ENCODE data around the gene GFER. TPM values are rescaled to one million over a fixed set of nuclear protein-coding genes. Genes with fewer than 3 reads are reported as not detected.
A peak's percentile ranks its signal among the peaks of the same experiment; 100 is the strongest.
"Not testable (repeated sequence)": the region's sequence is repeated elsewhere in the genome, so short reads cannot be mapped to it uniquely, and the experiment has no call there.

GFER gene
- polyA plus RNA-seq, 1 donor: 48.5 TPM

DNA sequence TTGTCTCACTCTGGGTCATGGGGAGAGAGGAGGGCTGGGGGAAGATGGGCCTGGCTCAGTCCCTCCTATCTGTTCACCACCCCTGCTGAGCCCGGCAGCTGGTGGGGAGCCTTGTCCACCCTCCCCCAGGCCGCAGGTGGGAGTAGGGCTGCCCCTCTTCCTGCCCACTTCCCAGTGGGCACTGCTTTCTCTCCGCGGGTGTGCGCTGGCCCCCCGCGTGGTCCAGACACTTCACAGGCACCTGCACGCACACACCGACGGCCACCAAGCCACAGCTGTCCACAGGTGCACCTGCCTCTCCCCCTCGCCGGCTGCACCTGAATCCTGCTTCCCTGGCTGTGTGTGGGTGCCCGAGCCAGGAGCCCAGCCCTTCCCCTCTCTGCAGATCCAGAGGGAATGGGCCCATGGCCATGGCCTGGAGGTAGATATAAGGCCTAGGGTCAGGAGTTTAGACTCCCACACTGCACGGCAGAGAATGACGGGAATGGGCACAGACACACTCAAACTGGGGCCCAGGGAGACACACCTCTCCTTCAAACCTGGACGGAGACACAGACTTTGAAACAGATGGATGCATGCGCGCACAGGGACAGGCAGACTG, 44.7 kb downstream of the GFER start:
- DNase-seq: no peak
- no peaks in the 10 kb centered on the region for H3K9me3 ChIP-seq (ENCODE audit: control insufficient read depth, low read depth, low read length)

DNA sequence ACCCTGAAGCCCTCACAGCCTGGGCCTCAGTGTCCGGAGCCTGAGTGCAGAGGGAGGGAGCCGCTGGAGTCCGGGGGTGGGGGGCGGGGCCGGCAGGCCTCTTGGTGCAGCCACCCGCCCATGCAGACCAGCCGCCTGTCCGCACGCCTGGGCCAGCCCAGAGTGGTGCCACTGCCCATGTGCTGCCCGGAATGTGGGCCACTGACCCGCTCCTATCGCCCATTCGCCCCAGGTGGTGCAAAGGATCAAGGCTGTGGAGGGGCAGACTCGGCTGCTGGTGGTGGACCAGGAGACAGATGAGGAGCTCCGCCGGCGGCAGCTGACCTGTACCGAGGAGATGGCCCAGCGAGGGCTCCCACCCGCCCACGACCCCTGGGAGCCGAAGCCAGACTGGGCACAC, 45.4 kb downstream of the GFER start:
- Histone ChIP-seq H3K36me3 (ENCODE audit: control insufficient read depth, insufficient read depth, low read length) (peaks cover 9% of the 10 kb centered on the region), H3K27me3 (ENCODE audit: control insufficient read depth, insufficient read depth, low read length) (peaks cover 21% of the 10 kb centered on the region), H3K27ac (ENCODE audit: low read length) (no peak overlapping the region), H3K4me1 (ENCODE audit: control insufficient read depth, insufficient read depth, low read length) (peaks cover 16% of the 10 kb centered on the region), H3K4me3 (ENCODE audit: low read length) (no peak overlapping the region), H3K9me3 (ENCODE audit: control insufficient read depth, low read depth, low read length) (peaks cover 3% of the 10 kb centered on the region)
- no peak for DNase-seq
- no CpG with 5 or more reads among the region's 22 CpGs for whole genome bisulfite sequencing (ENCODE audit: insufficient coverage, low lambda C conversion rate)

More for the DNA sequence above, 44.7 kb downstream of the GFER start:
- Histone ChIP-seq H3K27me3 (ENCODE audit: control insufficient read depth, insufficient read depth, low read length) (peaks cover 21% of the 10 kb centered on the region), H3K36me3 (ENCODE audit: control insufficient read depth, insufficient read depth, low read length) (peaks cover 9% of the 10 kb centered on the region), H3K27ac (ENCODE audit: low read length) (no peak overlapping the region), H3K4me3 (ENCODE audit: low read length) (no peak overlapping the region), H3K4me1 (ENCODE audit: control insufficient read depth, insufficient read depth, low read length) (peaks cover 19% of the 10 kb centered on the region)
- no CpG with 5 or more reads among the region's 18 CpGs for WGBS (ENCODE audit: insufficient coverage, low lambda C conversion rate)

DNA sequence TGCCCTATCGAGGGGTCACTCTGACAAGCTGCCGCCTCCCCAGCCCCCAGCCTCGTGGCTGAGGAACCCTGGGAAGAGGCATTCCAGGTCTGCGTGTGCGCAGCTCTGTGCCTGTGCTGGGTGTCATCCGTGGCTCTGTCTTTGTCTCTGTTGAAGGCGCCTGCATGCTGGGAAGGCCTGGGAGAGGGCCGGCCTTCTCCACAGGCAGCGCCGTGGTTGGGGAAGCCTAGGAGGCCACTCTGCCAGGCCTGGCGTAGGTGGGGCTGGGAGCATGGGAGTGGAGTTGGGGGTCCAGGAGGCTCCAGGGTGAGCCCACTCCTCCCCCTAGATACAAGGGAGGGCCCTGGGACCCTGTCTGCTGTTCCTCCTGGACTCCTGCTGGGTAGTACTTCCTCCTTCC, 46.0 kb downstream of the GFER start:
- H3K36me3 ChIP-seq (ENCODE audit: control insufficient read depth, insufficient read depth, low read length): peaks cover 9% of the 10 kb centered on the region
- H3K4me3 ChIP-seq (ENCODE audit: low read length): no peak overlapping the region
- no peak for DNase-seq
- H3K4me1 ChIP-seq (ENCODE audit: control insufficient read depth, insufficient read depth, low read length): peaks cover 19% of the 10 kb centered on the region
- H3K27ac ChIP-seq (ENCODE audit: low read length): no peak overlapping the region
- peaks cover 21% of the 10 kb centered on the region for H3K27me3 ChIP-seq (ENCODE audit: control insufficient read depth, insufficient read depth, low read length)
- WGBS (ENCODE audit: insufficient coverage, low lambda C conversion rate): no CpG with 5 or more reads among the region's 11 CpGs
- peaks cover 3% of the 10 kb centered on the region for H3K9me3 ChIP-seq (ENCODE audit: control insufficient read depth, low read depth, low read length)

DNA sequence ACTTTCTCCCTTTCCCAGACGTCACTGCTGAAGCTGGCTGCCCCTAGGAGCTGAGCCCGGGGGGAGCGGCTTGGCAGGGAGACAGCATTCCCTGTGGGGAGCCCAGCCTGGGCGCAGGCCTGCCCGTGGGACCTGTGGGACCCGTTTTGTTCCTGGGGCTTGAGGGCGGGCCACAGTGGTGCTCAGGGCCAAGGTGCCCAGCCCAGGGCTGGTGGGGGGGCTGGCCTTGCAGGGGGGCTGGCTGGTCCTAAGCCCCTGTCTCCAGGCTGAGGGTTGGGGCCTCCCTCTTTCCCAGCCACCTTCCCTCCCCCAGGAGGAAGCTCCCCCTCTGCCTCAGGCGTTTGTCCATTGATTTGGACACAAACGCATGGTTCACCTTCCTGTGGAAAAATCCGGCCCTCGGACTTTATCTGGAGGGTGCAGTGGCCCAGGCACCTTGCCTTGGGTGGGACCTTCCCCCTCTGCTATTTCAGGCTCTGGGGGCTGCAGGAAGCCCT, 47.1 kb downstream of the GFER start:
- Histone ChIP-seq H3K4me1 (ENCODE audit: control insufficient read depth, insufficient read depth, low read length) (peaks cover 30% of the 10 kb centered on the region), H3K36me3 (ENCODE audit: control insufficient read depth, insufficient read depth, low read length) (peaks cover 9% of the 10 kb centered on the region), H3K4me3 (ENCODE audit: low read length) (no peak overlapping the region), H3K9me3 (ENCODE audit: control insufficient read depth, low read depth, low read length) (peaks cover 6% of the 10 kb centered on the region), H3K27ac (ENCODE audit: low read length) (no peak overlapping the region), H3K27me3 (ENCODE audit: control insufficient read depth, insufficient read depth, low read length) (peaks cover 18% of the 10 kb centered on the region)
- no peak for DNase-seq
- WGBS (ENCODE audit: insufficient coverage, low lambda C conversion rate): no CpG with 5 or more reads among the region's 11 CpGs

DNA sequence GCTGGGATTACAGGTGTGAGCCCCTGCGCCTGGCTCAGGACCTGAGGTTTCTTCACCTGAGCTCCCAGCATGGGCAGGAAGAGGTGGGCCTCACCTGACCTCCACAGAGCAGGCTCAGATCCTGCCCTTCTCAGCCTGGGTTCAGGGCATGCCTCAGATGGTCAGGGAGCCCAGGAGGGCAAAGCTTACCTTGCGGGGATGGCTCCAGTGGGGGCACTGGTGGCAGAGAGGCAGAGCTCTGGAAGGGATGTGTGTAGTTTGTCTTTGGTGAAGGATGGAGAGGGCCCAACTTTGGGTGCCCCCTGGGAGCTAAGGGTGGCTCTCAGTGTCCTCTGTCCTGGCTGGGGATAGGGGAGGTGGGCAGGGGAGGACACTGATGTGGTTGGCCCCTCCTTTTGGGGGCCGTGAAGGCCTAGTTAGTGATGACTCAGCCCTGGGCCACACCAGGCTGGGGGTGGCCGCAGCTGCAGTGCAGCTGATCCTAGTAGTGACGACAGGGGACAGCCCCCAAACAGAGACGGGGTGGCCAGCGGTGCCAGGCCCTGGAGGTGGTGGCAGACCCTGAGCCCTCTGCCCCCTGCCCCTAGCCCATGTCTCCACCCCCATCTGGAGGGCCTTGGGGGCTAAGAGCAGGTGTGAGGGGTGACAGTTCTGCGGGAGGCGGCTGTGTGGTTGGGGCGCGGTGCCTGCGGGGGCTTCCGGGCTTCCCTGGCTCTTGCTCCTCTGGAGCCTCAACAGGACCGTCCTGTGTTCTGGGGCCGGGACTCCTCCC, 48.5 kb downstream of the GFER start:
- Histone ChIP-seq H3K27me3 (ENCODE audit: control insufficient read depth, insufficient read depth, low read length) (peaks cover 12% of the 10 kb centered on the region), H3K4me1 (ENCODE audit: control insufficient read depth, insufficient read depth, low read length) (peaks cover 36% of the 10 kb centered on the region), H3K27ac (ENCODE audit: low read length) (peak overlapping the region; percentile 72), H3K9me3 (ENCODE audit: control insufficient read depth, low read depth, low read length) (peaks cover 6% of the 10 kb centered on the region), H3K4me3 (ENCODE audit: low read length) (no peak overlapping the region), H3K36me3 (ENCODE audit: control insufficient read depth, insufficient read depth, low read length) (peaks cover 22% of the 10 kb centered on the region)
- no peak for DNase-seq
- WGBS (ENCODE audit: insufficient coverage, low lambda C conversion rate): no CpG with 5 or more reads among the region's 15 CpGs

DNA sequence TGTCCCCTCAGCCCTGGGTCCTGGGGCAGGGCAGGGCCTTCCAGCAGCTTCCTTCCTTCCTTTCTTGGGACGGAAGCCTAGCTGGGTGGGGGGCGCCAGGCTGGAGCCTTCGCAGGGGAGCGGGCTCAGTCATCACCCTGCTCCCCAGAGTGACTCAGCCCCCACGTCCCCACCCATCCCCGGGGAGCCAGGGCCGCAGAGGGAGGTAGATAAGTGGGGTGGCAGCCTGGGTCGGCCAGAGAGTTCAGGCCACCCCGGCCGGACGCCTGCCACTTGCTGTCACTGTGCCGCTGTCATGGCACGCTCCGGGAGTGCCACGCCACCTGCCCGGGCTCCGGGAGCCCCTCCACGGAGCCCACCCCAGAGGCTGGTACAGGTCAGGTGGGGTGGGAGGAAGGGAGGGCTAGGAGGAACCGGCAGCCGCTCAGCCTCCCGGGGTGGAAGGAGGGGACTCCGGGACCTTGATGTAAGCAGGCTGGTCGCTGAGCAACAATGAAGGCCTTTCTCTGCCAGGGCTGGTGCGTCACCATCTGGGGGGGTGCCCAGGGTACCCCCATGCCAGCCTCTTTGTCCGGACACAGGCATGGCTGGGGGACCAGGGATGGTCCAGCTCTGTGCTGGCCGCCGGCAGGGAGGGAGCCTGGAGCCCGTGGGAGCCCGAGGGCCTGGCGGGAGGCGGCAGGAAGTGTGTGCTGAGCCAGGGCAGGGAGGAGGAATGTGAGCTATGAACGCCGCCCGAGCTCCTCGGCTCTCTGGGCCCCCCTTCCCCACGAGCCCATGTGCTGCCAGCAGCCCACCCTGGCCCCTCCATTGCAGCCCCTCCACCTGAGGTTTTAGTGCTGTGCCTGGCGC, 49.3 kb downstream of the GFER start:
- peaks cover 42% of the 10 kb centered on the region for H3K4me1 ChIP-seq (ENCODE audit: control insufficient read depth, insufficient read depth, low read length)
- peaks cover 28% of the 10 kb centered on the region for H3K36me3 ChIP-seq (ENCODE audit: control insufficient read depth, insufficient read depth, low read length)
- peak overlapping the region; percentile 18 for H3K4me3 ChIP-seq (ENCODE audit: low read length)

DNA sequence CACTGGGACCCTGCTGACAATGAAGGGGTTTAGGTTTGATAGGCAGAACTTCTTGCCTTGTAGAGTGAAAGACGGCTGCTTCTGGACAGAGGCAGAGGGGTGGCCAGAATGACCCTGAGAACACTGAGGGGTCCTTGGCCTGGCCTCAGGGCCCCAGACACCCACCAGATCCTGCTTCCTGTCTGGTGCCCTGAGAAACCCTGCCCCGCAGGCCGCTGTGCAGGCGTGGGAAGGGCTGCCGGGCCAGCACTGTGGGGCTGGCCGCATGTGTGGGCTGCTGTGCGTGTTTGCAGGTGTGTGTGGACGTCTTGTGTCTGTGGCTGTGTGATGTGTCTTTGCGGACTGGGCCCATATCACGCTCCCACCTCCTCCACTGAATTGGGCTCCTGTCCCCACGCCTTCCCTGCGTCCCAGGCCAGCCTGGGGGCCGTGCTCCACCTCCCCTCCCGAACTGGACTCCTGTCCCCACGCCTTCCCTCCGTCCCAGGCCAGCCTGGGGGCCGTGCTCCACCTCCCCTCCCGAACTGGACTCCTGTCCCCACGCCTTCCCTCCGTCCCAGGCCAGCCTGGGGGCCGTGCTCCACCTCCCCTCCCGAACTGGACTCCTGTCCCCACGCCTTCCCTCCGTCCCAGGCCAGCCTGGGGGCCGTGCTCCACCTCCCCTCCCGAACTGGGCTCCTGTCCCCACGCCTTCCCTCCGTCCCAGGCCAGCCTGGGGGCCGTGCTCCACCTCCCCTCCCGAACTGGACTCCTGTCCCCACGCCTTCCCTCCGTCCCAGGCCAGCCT, 50.1 kb downstream of the GFER start:
- H3K4me1 ChIP-seq (ENCODE audit: control insufficient read depth, insufficient read depth, low read length): peaks cover 44% of the 10 kb centered on the region
- peak overlapping the region; percentile 72 for H3K27ac ChIP-seq (ENCODE audit: low read length)
- not testable (repeated sequence) for DNase-seq; H3K27me3 ChIP-seq (ENCODE audit: control insufficient read depth, insufficient read depth, low read length)
- peaks cover 31% of the 10 kb centered on the region for H3K36me3 ChIP-seq (ENCODE audit: control insufficient read depth, insufficient read depth, low read length)
- peak overlapping the region; percentile 18 for H3K4me3 ChIP-seq (ENCODE audit: low read length)
- WGBS (ENCODE audit: insufficient coverage, low lambda C conversion rate): no CpG with 5 or more reads among the region's 32 CpGs
- H3K9me3 ChIP-seq (ENCODE audit: control insufficient read depth, low read depth, low read length): peaks cover 12% of the 10 kb centered on the region

More for the DNA sequence above, 49.3 kb downstream of the GFER start:
- H3K27me3 ChIP-seq (ENCODE audit: control insufficient read depth, insufficient read depth, low read length): peaks cover 4% of the 10 kb centered on the region
- peaks cover 12% of the 10 kb centered on the region for H3K9me3 ChIP-seq (ENCODE audit: control insufficient read depth, low read depth, low read length)
- no CpG with 5 or more reads among the region's 37 CpGs for WGBS (ENCODE audit: insufficient coverage, low lambda C conversion rate)
- DNase-seq: peak in 1 of 2 donors; percentile 46
- H3K27ac ChIP-seq (ENCODE audit: low read length): peak overlapping the region; percentile 72

DNA sequence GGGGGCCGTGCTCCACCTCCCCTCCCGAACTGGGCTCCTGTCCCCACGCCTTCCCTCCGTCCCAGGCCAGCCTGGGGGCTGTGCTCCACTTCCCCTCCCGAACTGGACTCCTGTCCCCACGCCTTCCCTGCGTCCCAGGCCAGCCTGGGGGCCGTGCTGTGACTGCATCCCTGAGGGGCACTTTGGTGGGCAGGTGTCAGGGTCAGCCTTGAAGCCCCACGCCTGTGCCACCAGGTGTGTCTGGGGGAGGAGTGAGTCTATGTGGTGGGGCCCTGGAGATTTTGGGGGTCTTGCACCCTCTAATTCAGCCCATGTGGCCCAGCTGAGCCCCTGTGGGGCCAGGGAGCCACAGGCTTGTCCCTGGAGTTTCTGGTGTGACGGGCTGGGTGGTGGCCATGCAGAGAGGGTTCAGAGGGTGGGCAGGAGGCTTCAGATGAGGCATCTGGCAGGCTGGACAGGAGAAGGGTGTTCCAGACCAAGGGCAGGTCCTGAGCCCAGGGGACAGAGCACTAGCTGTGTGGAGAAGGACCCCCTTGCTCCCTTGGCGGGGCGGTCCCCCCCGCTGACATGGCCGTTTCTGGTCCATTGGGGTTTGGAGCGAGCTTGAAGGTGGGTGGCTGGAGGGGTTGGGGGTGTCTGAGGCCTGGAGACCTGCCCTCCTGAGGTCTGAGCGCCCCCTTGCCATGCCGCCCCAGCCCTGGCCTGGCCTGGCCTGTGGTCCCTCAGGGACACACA, 50.9 kb downstream of the GFER start:
- WGBS (ENCODE audit: insufficient coverage, low lambda C conversion rate): no CpG with 5 or more reads among the region's 17 CpGs
- H3K27ac ChIP-seq (ENCODE audit: low read length): peak overlapping the region; percentile 40
- H3K4me1 ChIP-seq (ENCODE audit: control insufficient read depth, insufficient read depth, low read length): peaks cover 52% of the 10 kb centered on the region
- H3K27me3 ChIP-seq (ENCODE audit: control insufficient read depth, insufficient read depth, low read length): no peaks in the 10 kb centered on the region
- peaks cover 12% of the 10 kb centered on the region for H3K9me3 ChIP-seq (ENCODE audit: control insufficient read depth, low read depth, low read length)
- H3K4me3 ChIP-seq (ENCODE audit: low read length): no peak overlapping the region
- DNase-seq: no peak
- H3K36me3 ChIP-seq (ENCODE audit: control insufficient read depth, insufficient read depth, low read length): peaks cover 30% of the 10 kb centered on the region

DNA sequence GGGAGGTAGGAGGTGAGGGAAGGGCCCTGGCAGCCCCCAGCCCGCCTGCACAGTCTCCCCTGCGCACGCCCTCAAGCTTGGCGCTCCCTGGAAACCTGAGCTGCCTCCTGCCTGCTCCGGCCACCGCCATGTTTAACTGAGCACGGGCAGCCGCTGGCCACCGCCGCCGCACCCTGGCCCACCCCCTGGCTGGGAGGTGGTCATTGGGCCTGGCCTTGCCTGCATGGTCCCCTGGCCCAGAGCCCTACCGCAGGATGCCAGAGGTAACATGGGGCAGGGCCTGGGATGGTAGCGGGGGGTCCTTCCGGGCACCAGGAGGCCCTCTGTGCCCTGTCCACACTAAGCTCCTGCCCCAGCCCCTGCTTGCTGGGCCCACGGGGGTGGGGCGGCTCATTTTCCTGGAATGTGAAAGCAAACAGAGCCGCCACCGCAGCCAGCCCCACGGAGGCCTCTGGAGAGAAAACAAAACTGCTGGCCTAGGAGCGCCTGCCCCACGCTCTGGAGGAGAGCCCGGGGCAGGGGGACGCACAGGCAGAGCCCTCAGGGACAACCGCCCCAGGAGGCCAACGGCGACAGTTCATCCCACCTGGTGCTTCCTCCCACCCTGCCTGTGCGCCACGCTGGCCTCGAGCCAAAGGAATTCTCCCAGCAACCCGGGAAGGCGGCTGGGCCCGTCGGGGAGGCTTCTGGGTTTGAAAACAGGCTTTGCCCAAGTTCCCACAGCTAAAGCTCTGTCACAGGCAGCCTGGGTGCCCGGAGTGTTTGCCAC, 51.6 kb downstream of the GFER start:
- no peak overlapping the region for H3K4me3 ChIP-seq (ENCODE audit: low read length)
- WGBS (ENCODE audit: insufficient coverage, low lambda C conversion rate): no CpG with 5 or more reads among the region's 34 CpGs
- no peaks in the 10 kb centered on the region for H3K27me3 ChIP-seq (ENCODE audit: control insufficient read depth, insufficient read depth, low read length)
- peaks cover 59% of the 10 kb centered on the region for H3K4me1 ChIP-seq (ENCODE audit: control insufficient read depth, insufficient read depth, low read length)
- H3K27ac ChIP-seq (ENCODE audit: low read length): peak overlapping the region; percentile 40
- peaks cover 12% of the 10 kb centered on the region for H3K9me3 ChIP-seq (ENCODE audit: control insufficient read depth, low read depth, low read length)
- DNase-seq: peak in 1 of 2 donors; percentile 60
- H3K36me3 ChIP-seq (ENCODE audit: control insufficient read depth, insufficient read depth, low read length): peaks cover 26% of the 10 kb centered on the region
